Measurements from ENCODE around the gene SDF4. TPM values are rescaled to one million over a fixed set of nuclear protein-coding genes. Genes with fewer than 3 reads are reported as not detected.

SDF4 gene
- total and polyA plus RNA-seq, 2 experiments from 2014 or later: 214 to 261 TPM

GRCh38 chr1:1273209-1273511 lies 41.4 kb upstream of the SDF4 start:
- in situ Hi-C loops (cut with MboI): no loop called here
- Histone ChIP-seq H3F3A (ENCODE audit: insufficient read depth) (no peaks in the 10 kb centered on the region), H3K4me1 (ENCODE audit: insufficient read depth) (peaks cover 26% of the 10 kb centered on the region), H3K36me3 (ENCODE audit: low read depth) (no peaks in the 10 kb centered on the region), H3K9me3 (ENCODE audit: low read depth) (no peaks in the 10 kb centered on the region), H2AFZ (no peak overlapping the region), H3K27ac (peak overlapping the region; percentile 72), H3K9me2 (ENCODE audit: insufficient read depth) (no peaks in the 10 kb centered on the region), H3K27me3 (replicated peaks; ENCODE audit: insufficient read depth) (no peaks in the 10 kb centered on the region), H3K79me2 (ENCODE audit: insufficient read depth) (peaks cover 53% of the 10 kb centered on the region), H3K9ac (peak overlapping the region; percentile 96), H3K4me3 (peak overlapping the region; percentile 96), H4K20me1 (ENCODE audit: insufficient read depth) (no peaks in the 10 kb centered on the region), H3K4me2 (ENCODE audit: unreplicated experiment) (peak overlapping the region; percentile 78)
- TF ChIP-seq EZH2phosphoT487 (IDR thresholded peaks at IDR 0.05; ENCODE audit: insufficient read depth, low read depth) (no peak), EZH2 (IDR thresholded peaks at IDR 0.05; ENCODE audit: insufficient read depth, poor library complexity, severe bottlenecking) (no peak)
- peak; percentile 49 for DNase-seq
- WGBS, 2 experiments (ENCODE audit: low coverage in 1 of 2, low lambda C conversion rate in 2 of 2, missing lambda C conversion rate in 2 of 2): 1% methylated on average over 27 to 30 of the region's 31 CpGs

DNA sequence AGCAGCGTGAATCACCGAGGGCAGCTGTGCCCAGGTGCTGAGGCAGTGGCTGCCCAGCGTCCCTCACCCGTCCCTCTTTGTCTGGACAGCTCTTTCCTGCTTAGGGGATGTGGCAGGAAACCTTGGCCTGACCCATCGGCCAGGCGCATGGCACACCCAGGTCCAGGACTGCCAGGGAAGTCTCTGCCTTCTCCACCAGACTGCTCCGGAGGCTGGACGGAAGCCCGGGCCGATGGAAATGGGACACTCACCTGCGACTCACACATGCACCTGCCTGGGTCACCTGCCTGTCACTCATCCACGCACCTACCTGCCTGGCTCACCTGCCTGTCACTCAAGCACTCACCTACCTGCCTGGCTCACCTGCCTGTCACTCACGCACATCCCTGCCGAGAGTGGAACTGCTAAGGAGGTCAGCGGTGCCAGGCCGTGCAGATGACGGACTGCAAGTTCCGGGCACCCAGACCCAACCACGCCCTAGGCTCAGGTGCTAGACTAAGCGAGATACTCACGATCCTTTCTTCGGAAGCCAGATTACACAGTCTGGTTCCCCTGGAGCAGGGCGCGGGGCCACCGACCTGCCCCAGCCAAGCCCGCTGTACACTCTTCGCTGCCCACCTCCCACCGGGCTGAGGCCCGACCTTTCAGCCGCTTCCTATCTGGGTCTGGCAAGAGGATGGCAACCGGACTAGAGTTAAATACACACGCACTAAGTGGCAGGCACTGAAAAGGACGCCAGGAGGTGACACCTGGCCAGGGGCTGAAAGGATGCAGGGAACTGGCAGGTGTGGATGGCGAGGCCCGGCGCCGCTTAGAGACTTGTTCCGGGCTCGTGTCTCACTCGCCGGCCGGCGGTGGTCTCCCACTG lies 40.8 kb upstream of the SDF4 start:
- DNase-seq: peak; percentile 25
- peaks cover 26% of the 10 kb centered on the region for H3K4me1 ChIP-seq (ENCODE audit: insufficient read depth)
- H3K27me3 ChIP-seq (replicated peaks; ENCODE audit: insufficient read depth): no peaks in the 10 kb centered on the region
- no peaks in the 10 kb centered on the region for H3F3A ChIP-seq (ENCODE audit: insufficient read depth)
- no peaks in the 10 kb centered on the region for H3K9me2 ChIP-seq (ENCODE audit: insufficient read depth)
- peak overlapping the region; percentile 96 for H3K4me3 ChIP-seq
- no peak overlapping the region for H2AFZ ChIP-seq
- H3K36me3 ChIP-seq (ENCODE audit: low read depth): no peaks in the 10 kb centered on the region
- H3K27ac ChIP-seq: peak overlapping the region; percentile 72
- H4K20me1 ChIP-seq (ENCODE audit: insufficient read depth): no peaks in the 10 kb centered on the region
- H3K79me2 ChIP-seq (ENCODE audit: insufficient read depth): peaks cover 59% of the 10 kb centered on the region
- WGBS, 2 experiments (ENCODE audit: low coverage in 1 of 2, low lambda C conversion rate in 2 of 2, missing lambda C conversion rate in 2 of 2): 30 to 32% methylated on average over 42 to 43 of the region's 43 CpGs
- no peaks in the 10 kb centered on the region for H3K9me3 ChIP-seq (ENCODE audit: low read depth)
- peak overlapping the region; percentile 96 for H3K9ac ChIP-seq
- in situ Hi-C loops (cut with MboI): no loop called here
- TF ChIP-seq EZH2phosphoT487 (IDR thresholded peaks at IDR 0.05; ENCODE audit: insufficient read depth, low read depth) (no peak), EZH2 (IDR thresholded peaks at IDR 0.05; ENCODE audit: insufficient read depth, poor library complexity, severe bottlenecking) (no peak)
- peak overlapping the region; percentile 78 for H3K4me2 ChIP-seq (ENCODE audit: unreplicated experiment)

DNA sequence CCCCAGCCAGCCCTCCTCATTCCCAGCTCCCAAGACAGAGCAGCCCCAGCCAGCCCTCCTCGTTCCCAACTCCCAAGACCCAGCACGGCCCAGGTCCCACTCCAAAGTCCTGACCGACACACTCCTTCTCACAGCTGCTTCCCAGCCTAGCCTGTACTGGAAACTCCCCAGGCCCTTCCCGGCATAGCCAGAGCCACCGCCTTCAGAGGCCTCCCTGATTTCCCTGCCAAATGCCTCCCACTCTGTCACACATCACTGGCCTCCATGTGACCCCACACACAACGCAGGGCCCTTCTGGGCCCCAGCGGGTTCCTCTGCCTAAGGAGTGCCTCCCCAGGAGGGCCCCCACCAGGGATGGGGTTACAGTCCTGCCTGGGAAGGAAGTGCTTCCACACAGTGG lies 39.0 kb upstream of the SDF4 start:
- H3K27ac ChIP-seq: peak overlapping the region; percentile 80
- DNase-seq: peak; percentile 84
- H3K9me3 ChIP-seq (ENCODE audit: low read depth): no peaks in the 10 kb centered on the region
- no peaks in the 10 kb centered on the region for H4K20me1 ChIP-seq (ENCODE audit: insufficient read depth)
- WGBS, 2 experiments (ENCODE audit: low coverage in 1 of 2, low lambda C conversion rate in 2 of 2, missing lambda C conversion rate in 2 of 2): 16 to 18% methylated on average over 7 of the region's 7 CpGs
- in situ Hi-C loops (cut with MboI): no loop called here
- H3K4me3 ChIP-seq: peak overlapping the region; percentile 62
- H3K9ac ChIP-seq: peak overlapping the region; percentile 96
- 0 out of 2 replicates have a peak, but pooled peaks cover 2% of the 10 kb centered on the region for H3K36me3 ChIP-seq (ENCODE audit: low read depth)
- peaks cover 77% of the 10 kb centered on the region for H3K79me2 ChIP-seq (ENCODE audit: insufficient read depth)
- H3K4me2 ChIP-seq (ENCODE audit: unreplicated experiment): peak overlapping the region; percentile 78
- peaks cover 11% of the 10 kb centered on the region for H3F3A ChIP-seq (ENCODE audit: insufficient read depth)
- peaks cover 33% of the 10 kb centered on the region for H3K4me1 ChIP-seq (ENCODE audit: insufficient read depth)
- no peak for TF ChIP-seq EZH2 (IDR thresholded peaks at IDR 0.05; ENCODE audit: insufficient read depth, poor library complexity, severe bottlenecking)
- TF ChIP-seq EZH2phosphoT487 (IDR thresholded peaks at IDR 0.05; ENCODE audit: insufficient read depth, low read depth): no peak
- no peaks in the 10 kb centered on the region for H3K27me3 ChIP-seq (replicated peaks; ENCODE audit: insufficient read depth)
- H3K9me2 ChIP-seq (ENCODE audit: insufficient read depth): no peaks in the 10 kb centered on the region
- no peak overlapping the region for H2AFZ ChIP-seq

DNA sequence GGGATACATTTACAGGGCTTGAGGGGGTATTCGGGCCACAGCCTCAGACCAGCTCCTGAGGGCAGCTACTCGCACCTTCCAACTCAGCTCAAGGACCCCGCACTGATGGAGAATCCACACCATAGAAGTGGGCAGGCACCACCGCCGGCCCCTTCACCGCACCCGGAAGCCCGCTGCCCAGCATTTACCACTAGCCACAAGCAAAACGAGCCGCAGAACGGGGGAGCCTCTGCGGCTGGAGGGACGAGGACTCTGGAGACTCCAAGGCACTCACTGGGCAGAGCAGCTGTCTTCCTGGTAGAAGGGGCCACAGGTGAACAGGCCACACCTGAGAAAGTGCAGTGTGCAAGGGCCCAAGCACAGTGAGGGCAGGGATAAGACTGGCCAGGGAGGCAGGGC lies 36.5 kb upstream of the SDF4 start:
- Histone ChIP-seq H3K9ac (no peak overlapping the region), H4K20me1 (ENCODE audit: insufficient read depth) (no peaks in the 10 kb centered on the region), H3K4me3 (no peak overlapping the region), H3K4me2 (ENCODE audit: unreplicated experiment) (no peak overlapping the region), H2AFZ (no peak overlapping the region), H3K79me2 (ENCODE audit: insufficient read depth) (peaks cover 90% of the 10 kb centered on the region), H3K9me2 (ENCODE audit: insufficient read depth) (no peaks in the 10 kb centered on the region), H3K27me3 (replicated peaks; ENCODE audit: insufficient read depth) (no peaks in the 10 kb centered on the region), H3K4me1 (ENCODE audit: insufficient read depth) (peaks cover 51% of the 10 kb centered on the region), H3K9me3 (ENCODE audit: low read depth) (no peaks in the 10 kb centered on the region), H3K27ac (no peak overlapping the region), H3K36me3 (ENCODE audit: low read depth) (peaks cover 16% of the 10 kb centered on the region; the same call in 1 of the 2 replicates), H3F3A (ENCODE audit: insufficient read depth) (peaks cover 25% of the 10 kb centered on the region)
- in situ Hi-C loops (cut with MboI): no loop called here
- no peak for DNase-seq
- WGBS, 2 experiments (ENCODE audit: low coverage in 1 of 2, low lambda C conversion rate in 2 of 2, missing lambda C conversion rate in 2 of 2): 97 to 99% methylated on average over 13 of the region's 13 CpGs
- TF ChIP-seq EZH2phosphoT487 (IDR thresholded peaks at IDR 0.05; ENCODE audit: insufficient read depth, low read depth): no peak
- TF ChIP-seq EZH2 (IDR thresholded peaks at IDR 0.05; ENCODE audit: insufficient read depth, poor library complexity, severe bottlenecking): no peak

Measured in GM23248 (cell line).